NCI-H774 (cell line): ENCODE measurements around the gene KRT80.
A peak's percentile ranks its signal among the peaks of the same experiment; 100 is the strongest.

Source experiments
- DNase-seq: peaks from one replicate; lab custom pipeline; 2025; lab: John Stamatoyannopoulos, UW

KRT80 gene

DNA sequence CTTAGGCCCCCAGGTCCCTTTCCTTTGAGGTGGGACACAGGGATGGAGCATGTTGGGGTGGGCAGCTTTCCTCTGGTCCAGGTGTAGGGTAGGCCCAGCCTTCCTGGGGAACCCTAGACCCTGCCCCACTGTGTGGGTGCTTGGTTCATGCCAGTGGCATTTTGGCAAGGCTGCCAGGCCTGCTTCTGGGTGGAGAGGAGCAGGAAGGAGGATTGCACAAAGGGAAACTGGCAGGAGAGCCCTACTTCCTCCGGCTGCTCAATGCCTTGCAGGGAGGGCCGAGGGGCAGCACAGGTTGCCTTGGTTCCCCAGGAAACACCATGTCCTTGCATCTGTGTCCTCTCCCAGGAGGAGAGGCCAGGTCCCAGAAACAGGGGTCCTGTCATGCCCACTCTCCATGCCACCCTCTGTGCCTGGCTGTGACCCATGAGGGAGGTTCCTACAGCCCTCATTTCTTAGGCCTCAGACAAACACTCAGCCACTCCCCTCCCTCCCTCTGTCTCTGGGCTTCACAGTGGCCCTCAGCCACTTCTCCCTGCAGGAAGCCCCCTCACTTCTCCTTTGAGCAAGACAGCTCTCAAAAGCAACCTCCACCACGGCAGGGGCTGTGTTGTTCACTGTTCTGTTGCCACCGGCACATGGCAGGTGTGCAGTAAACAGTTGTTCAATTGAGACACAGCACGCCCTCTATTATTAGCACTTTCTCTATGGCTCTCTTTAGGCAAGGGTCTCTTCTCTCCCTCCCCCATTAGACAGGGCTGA is 6.8 kb upstream of the KRT80 start:
- DNase-seq = no peak

DNA sequence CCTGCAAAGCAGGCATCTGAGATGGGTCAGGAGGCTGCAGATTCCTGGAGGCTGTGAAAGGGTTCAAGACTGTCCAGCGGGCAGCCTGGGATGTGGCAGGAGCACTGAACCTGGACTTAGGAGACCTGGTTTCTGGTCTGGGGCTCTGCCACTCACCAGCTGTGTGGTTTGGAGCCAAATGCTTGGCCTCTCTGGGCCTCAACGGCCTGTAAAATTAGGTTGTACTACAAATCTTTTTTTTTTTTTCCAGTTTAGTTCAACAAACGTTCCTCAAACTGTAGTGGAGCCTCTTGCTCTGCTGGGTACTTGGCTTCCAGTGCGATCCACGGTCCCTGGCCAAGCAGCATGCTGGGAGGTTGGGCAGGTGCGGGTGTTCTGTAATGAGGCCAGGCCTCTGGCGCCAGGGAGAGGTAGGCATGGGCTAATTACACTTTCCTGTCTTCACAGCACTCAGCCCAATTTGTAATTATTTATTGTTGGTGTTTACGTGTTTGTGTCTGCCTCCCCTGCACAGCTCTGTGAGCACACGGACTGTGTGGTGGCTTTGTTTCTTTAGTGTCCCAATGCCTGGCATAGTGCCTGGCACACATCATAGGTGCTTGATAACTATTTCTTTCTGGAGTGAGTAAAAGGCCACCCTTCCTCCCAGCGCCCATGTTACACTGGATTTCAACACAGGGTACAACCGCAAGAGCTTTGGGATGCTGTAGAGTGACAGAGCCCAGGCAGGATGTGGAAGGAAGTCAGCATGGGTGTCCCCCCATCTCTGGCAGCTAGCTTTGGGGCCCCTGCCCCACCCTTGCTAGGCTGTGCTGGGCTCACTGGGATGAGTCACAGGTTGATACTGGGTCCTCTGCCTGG is 5.8 kb upstream of the KRT80 start:
- peak; percentile 52 for DNase-seq

DNA sequence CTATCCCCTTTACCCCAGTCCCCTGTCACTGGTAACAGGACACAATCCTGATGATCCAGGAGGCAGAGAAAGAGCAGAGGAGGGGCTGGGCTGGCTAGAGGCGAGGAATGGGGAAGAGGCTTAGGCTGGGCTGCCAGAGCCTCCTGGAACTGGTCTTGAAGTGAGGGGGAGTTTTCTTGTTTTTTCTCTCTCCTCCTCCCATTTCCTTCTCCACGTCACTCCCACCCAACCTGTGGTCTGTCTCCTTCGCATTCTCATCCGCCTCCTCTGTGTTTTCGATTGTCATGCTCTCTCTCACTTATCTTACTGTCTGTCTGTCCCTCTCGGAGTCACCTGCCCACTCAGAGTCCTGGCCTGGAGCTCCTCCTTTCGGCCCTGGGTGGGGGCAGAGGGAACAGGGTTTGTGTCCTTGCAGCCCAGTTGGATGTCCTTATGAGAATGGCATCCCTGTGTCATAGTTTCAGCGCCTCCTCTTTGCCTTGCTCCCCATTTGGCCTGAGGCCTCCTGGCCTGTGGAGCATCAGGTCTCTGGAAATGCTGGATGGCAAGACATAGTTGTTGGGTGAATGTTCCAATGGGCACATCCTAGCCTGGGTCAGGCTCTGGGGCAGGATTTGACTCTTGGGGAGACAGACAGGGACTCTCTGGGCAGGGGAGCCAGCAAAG is 3.4 kb upstream of the KRT80 start:
- no peak for DNase-seq

DNA sequence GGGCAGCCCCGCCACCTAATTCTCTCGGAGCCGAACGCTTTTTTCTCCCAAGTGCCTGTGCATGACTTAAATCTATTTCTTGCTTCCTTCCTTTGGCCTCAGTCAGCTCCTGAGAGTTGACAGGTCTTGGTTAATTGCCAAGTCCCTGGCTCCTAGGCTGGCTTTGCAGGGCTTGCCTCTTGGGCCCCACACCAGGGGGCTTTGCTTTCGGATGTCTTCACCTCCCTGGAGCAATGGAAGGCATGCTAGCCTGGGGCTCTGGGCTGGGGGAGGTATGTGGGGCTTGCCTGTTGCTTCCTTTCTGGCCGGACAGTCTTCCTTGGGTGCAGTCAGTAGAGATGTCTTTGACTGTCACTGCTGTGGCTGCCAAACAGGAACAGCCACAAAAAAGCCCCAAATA is 2.2 kb upstream of the KRT80 start:
- no peak for DNase-seq

GRCh38 chr12:52193532-52193931 is 1.7 kb upstream of the KRT80 start:
- no peak for DNase-seq

- no peak for DNase-seq
These were observed 719 bp downstream of the KRT80 start for GRCh38 chr12:52190860-52191729.

GRCh38 chr12:52189376-52190174 is 2.2 kb downstream of the KRT80 start:
- DNase-seq = no peak

- DNase-seq = no peak
These were observed 3.2 kb downstream of the KRT80 start for GRCh38 chr12:52188658-52189057.

DNA sequence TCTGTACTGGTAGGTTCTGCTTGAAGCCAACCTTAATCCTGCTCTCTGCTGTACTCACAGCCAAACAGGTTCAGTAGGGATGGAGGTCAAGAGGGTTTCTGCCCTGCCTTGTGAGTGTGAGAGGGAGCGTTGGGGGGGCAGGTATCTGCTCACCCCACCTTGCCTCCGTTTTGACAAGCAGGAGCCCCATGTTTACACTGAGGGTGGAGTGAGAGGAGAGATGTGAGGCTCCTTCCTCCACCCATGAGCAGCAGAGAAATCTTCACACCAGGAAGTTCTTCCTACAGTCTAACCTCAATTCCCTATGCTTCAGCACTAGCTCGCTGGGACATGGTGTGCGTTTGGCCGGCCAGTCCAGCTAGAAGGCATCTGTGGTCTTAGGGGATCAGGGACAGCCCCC is 4.2 kb downstream of the KRT80 start:
- DNase-seq = no peak

- no peak for DNase-seq
These were observed 4.6 kb downstream of the KRT80 start for GRCh38 chr12:52187206-52187605.

- no peak for DNase-seq
These were observed 5.5 kb downstream of the KRT80 start for GRCh38 chr12:52186118-52186840.

- DNase-seq = no peak
These were observed 6.3 kb downstream of the KRT80 start for GRCh38 chr12:52185400-52185967.

DNA sequence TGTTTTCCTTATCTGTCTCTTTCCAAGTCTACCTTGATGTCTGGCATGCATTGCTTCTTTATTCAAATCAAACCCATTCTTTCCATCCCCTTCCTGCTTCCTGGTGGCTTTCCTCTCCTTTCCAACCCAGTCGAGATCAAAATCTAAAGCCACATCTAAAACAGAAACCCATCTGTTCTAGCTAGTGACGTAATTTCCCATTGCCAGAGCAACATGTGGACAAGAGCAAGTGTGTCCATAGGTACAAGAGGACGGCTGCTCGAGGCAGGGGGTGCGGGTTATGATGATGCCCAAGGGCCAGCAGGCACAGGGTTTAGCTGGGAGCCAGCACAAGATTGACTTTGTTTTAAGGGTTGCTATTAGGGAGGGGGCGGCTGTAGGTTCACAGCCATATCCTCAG is 7.0 kb downstream of the KRT80 start:
- DNase-seq = no peak

- no peak for DNase-seq
These were observed 7.8 kb downstream of the KRT80 start for GRCh38 chr12:52183971-52184370.

DNA sequence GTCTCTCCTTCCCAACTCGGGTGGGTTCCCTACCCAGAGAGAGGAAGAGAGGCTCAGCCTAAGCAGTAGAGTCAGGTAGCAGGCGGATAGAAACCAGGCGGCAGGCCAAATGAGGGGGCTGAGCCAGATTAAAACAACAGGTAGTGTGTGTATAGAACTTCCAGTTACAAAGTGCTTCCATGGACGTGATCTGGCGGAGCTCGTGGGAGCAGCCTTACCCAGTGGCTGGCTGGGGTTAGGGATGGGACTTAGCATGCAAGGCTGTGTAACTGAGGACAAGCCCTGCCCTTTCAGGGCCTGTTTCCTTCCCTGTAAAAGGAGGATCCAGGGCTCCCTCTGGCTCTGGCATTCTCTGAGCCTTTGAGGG is 8.3 kb downstream of the KRT80 start:
- DNase-seq = no peak

DNA sequence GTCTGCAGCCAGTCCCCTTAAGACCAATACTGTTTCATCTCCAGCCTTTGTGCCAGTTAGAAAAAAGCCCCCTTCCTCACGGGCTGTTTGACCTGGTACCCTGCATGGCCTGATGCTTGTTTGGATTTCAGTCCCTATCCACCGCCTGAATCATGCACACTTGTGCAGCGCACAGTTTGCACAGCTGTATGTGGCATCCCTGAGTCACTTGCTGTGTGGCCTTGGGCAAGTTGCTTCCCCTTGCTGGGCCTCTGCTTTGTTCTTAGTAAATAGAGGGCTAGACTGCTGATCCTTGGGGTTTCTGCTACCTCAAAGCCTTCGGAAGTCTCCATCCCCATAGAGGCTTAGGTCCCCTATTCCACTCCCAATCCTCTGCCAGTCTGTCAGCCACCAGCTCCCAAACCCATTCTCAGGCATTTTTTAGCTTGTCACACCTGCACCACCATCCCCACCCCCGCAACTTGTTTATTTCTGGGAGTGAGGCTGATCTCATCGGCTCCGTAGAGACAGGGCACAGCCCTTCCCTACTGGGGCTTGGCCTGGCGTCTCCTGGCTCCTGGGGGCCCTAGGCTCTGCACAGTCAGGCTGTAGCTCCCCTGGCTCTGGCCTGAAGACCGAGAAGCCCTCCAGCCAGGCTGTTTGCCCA is 8.8 kb downstream of the KRT80 start:
- DNase-seq = peak; percentile 11

DNA sequence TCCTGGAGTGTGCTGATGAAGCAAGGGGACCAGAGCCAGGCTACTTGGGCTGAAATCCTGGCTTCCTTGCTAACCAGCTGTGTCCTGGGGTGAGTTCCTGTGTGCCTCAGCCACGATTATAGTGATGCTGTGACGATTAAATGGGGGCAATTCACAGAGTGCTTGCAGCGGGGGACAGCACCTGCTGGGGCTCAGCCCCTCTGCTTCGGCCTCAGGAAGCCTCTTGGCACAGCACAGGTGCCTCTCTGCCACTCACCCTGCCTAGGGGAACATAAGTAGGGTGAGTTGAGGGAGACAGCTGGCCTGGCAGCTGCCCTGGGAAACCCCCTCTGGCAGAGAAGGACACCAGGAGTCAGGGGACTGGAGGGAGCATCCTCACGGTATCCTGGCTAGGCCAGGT is 9.4 kb downstream of the KRT80 start:
- DNase-seq = no peak

DNA sequence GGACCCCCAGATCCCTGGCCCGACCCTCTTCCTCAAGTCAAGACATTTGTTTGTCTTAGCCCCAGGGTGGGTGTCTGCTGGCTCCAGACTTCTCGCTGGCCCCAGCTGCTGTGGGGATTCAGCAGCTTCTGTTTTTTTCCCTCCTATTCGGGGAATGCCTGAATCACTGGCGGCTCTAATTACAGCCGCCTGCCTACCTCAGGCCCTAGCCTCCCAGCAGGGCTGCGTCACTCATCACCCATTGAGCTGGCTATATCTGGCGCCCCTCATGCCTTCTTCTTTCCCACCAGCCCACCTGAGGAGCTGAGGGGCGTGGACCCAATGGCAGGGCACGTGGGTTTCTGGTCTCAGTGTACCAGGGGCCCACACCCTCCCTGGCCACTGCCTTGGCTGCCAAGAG is 10.1 kb downstream of the KRT80 start:
- no peak for DNase-seq

DNA sequence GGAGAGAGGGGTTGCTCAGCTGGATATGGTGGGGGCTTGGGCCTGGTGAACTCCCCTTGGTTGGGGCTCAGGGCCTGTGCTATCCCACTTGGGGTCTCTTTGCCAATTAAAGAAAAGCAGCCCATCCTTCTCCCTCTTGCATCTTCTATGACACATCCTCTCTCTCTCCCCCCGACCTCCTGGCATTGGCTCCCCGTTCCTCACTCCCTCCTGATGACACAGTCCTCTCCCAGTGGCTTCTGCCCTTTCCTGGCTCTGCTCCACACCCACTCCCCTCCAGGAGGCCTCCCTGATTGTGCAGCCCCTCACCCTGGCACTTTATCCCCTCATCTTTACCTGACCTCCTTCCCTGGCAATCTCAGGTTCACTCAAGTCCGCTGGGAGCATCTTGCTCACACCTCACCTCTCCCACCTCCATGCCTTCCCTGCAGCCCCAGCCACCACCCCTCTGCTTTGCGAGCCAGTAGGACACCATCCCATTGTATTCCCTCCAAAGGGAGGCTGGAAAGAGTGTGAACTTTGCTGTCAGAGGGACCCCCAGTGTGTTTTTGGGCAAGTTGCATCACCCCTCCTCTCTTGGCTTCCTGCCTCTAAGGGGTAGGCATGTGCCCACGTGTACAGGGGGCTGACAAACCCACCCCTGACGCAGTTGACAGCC is 10.7 kb downstream of the KRT80 start:
- no peak for DNase-seq
